ENCODE data around the gene RALGPS1.

DNA sequence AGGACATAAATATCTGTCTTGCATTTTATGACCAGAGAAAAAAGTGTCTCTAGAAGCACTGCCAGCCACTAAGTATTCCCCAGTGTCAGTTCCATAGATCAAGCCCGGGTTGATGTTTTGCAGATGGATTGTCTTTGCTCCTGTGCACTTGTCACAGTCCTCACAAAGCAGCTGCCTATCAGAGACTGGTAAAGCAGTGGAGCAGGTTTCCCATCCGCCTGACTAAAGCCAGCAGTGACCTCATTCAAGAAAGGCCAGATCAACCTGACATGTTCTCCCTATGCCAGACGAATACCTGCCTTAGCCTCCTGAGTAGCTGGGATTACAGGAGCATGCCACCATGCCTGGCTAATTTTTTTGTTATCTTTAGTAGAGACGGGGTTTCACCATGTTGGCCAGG, 323.2 kb downstream of the RALGPS1 start:
- no peak for TF ChIP-seq POLR2A (IDR thresholded peaks at IDR 0.05)
- TF ChIP-seq, protein P1, sequence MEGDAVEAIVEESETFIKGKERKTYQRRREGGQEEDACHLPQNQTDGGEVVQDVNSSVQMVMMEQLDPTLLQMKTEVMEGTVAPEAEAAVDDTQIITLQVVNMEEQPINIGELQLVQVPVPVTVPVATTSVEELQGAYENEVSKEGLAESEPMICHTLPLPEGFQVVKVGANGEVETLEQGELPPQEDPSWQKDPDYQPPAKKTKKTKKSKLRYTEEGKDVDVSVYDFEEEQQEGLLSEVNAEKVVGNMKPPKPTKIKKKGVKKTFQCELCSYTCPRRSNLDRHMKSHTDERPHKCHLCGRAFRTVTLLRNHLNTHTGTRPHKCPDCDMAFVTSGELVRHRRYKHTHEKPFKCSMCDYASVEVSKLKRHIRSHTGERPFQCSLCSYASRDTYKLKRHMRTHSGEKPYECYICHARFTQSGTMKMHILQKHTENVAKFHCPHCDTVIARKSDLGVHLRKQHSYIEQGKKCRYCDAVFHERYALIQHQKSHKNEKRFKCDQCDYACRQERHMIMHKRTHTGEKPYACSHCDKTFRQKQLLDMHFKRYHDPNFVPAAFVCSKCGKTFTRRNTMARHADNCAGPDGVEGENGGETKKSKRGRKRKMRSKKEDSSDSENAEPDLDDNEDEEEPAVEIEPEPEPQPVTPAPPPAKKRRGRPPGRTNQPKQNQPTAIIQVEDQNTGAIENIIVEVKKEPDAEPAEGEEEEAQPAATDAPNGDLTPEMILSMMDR (IDR thresholded peaks at IDR 0.05) = no peak
